GM12874 (cell line): ENCODE data around the gene MATN1.

Experiments used
- CTCF ChIP-seq: IDR thresholded peaks from 2 replicates; pipeline ENCODE4 v1.5.1; 2011; ENCODE audit warnings: low read depth, mild to moderate bottlenecking, control low read depth, low read length, moderate library complexity; ENCODE audit not compliant: insufficient read depth

Gene MATN1

GRCh38 chr1:30755746-30756145 lies 32.4 kb upstream of the MATN1 start:
- TF ChIP-seq CTCF = no peak

- TF ChIP-seq CTCF = no peak
Measured at GRCh38 chr1:30755334-30755733, 31.9 kb upstream of the MATN1 start.

- no peak for TF ChIP-seq CTCF
Measured at GRCh38 chr1:30754684-30755171, 31.3 kb upstream of the MATN1 start.

- no peak for TF ChIP-seq CTCF
Measured at GRCh38 chr1:30753660-30754123, 30.3 kb upstream of the MATN1 start.

GRCh38 chr1:30753118-30753517 lies 29.7 kb upstream of the MATN1 start:
- no peak for TF ChIP-seq CTCF

- TF ChIP-seq CTCF = no peak
Measured at GRCh38 chr1:30752651-30752908, 29.2 kb upstream of the MATN1 start.

- TF ChIP-seq CTCF = no peak
Measured at GRCh38 chr1:30751830-30752650, 28.7 kb upstream of the MATN1 start.
